ENCODE data around the gene MRPL58. TPM values are rescaled to one million over a fixed set of nuclear protein-coding genes. Genes with fewer than 3 reads are reported as not detected.
A peak's percentile ranks its signal among the peaks of the same experiment; 100 is the strongest.

Gene MRPL58
- total and polyA plus RNA-seq, 10 donors = 16.5 to 60.7 (median 31.7) TPM

DNA sequence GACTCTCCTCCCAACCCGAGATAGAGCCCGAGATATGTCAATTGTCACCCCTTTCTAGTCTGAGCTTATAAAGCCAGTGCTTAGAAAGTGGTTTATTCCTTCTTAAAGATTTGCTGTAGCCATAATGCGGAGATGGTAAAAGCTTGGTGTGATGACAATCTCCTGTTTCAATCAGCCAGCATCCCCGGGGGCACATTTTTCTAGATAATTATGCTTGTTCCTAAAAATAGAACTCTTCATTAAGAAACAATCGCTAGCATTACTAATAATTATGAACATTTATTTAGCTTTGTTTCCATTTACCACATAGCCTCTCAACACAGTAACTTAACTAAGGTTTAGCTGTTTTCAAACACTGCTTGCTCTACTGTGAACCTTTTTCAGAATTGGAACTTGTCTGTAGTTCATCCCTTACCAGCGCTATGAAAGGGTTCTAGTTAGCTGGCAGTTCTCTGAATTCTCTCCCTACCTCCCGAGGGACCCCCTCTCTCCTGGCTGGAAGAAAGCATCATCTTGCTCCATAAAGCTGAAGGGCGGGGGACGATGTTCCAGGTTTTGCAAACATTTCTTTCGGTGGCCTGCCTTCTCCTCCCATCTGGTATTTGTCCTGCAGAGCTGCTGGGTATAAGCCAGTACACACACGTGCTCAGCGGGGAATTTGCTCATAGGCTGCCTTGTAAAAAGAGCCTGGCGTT, 922 bp upstream of the MRPL58 start:
- no peak for DNase-seq
- 68 to 85% (median 83%) methylated on average over 13 of the region's 13 CpGs for WGBS, 5 donors
- TF ChIP-seq, protein P1, sequence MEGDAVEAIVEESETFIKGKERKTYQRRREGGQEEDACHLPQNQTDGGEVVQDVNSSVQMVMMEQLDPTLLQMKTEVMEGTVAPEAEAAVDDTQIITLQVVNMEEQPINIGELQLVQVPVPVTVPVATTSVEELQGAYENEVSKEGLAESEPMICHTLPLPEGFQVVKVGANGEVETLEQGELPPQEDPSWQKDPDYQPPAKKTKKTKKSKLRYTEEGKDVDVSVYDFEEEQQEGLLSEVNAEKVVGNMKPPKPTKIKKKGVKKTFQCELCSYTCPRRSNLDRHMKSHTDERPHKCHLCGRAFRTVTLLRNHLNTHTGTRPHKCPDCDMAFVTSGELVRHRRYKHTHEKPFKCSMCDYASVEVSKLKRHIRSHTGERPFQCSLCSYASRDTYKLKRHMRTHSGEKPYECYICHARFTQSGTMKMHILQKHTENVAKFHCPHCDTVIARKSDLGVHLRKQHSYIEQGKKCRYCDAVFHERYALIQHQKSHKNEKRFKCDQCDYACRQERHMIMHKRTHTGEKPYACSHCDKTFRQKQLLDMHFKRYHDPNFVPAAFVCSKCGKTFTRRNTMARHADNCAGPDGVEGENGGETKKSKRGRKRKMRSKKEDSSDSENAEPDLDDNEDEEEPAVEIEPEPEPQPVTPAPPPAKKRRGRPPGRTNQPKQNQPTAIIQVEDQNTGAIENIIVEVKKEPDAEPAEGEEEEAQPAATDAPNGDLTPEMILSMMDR (IDR thresholded peaks at IDR 0.05 in 8 of 11, conservative IDR thresholded peaks at IDR 0.05 in 3 of 11) = no peak
- TF ChIP-seq POLR2AphosphoS5 (IDR thresholded peaks at IDR 0.05) (no peak), POLR2A (IDR thresholded peaks at IDR 0.05) (no peak)
- H3K9me3 ChIP-seq = no peaks in the 10 kb centered on the region
- no peaks in the 10 kb centered on the region for H3K27me3 ChIP-seq (replicated peaks in 1 of 7)
- H3K36me3 ChIP-seq = peaks cover 0 to 10% (median 2%) of the 10 kb centered on the region in 6 donors
- peaks cover 12 to 41% (median 24%) of the 10 kb centered on the region in 6 donors for H3K4me1 ChIP-seq
- peak overlapping the region in 4 of 8 donors; percentile 73 to 94 (median 82) for H3K4me3 ChIP-seq
- intact Hi-C loops (cut with DNase I; ENCODE audit: low total_unique reads) = no loop called here
- peak overlapping the region in 7 of 8 donors; percentile 72 to 88 (median 87) for H3K27ac ChIP-seq

- H3K36me3 ChIP-seq = peaks cover 0 to 15% (median 4%) of the 10 kb centered on the region in 6 donors
- no peaks in the 10 kb centered on the region for H3K9me3 ChIP-seq
- intact Hi-C loops (cut with DNase I; ENCODE audit: low total_unique reads) = no loop called here
- peaks cover 12 to 43% (median 24%) of the 10 kb centered on the region in 6 donors for H3K4me1 ChIP-seq
- DNase-seq = no peak
- WGBS, 5 donors = 22 to 67% (median 63%) methylated on average over 5 of the region's 5 CpGs
- H3K27ac ChIP-seq = peak overlapping the region; percentile 72 to 88 (median 87)
- H3K27me3 ChIP-seq (replicated peaks in 1 of 7) = no peaks in the 10 kb centered on the region
- TF ChIP-seq POLR2A (IDR thresholded peaks at IDR 0.05) (no peak), POLR2AphosphoS5 (IDR thresholded peaks at IDR 0.05) (no peak)
- TF ChIP-seq, protein P1 (IDR thresholded peaks at IDR 0.05 in 8 of 11, conservative IDR thresholded peaks at IDR 0.05 in 3 of 11) = no peak
- H3K4me3 ChIP-seq = peak overlapping the region; percentile 70 to 95 (median 88)
Measured at GRCh38 chr17:75012096-75012345, 449 bp upstream of the MRPL58 start.

DNA sequence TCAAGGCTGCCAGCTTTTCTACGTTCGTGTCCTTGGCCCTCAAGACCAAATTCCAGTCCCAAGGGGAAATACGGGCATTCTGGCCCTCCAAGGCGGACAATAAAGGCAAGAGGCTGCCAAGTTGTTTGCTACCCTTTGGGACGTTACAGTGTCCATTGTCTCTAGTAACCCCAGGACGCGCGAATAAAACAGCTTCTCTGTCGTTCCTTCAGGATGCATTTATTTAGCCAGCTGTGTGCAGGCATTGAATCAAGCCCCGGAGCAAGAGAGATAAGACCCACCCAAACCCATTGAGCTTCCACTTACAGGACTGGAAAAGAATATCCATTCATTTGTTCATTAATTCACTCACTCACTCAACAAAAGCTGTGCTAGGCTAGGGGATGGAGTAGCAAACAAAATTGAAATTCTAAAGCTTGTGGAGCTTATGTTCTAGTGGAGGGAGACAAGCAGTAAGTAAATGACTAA, 656 bp downstream of the MRPL58 start:
- peak overlapping the region; percentile 70 to 95 (median 88) for H3K4me3 ChIP-seq
- H3K4me1 ChIP-seq = peaks cover 12 to 43% (median 24%) of the 10 kb centered on the region in 6 donors
- H3K36me3 ChIP-seq = peaks cover 0 to 26% (median 13%) of the 10 kb centered on the region in 6 donors
- 0 to 3% (median 1%) methylated on average over 7 to 10 of the region's 10 CpGs for WGBS, 5 donors
- no peak for DNase-seq
- H3K27ac ChIP-seq = peak overlapping the region; percentile 72 to 88 (median 87)
- H3K9me3 ChIP-seq = no peaks in the 10 kb centered on the region
- H3K27me3 ChIP-seq (replicated peaks in 1 of 7) = no peaks in the 10 kb centered on the region
- TF ChIP-seq, protein P1 (IDR thresholded peaks at IDR 0.05 in 8 of 11, conservative IDR thresholded peaks at IDR 0.05 in 3 of 11) = no peak
- TF ChIP-seq POLR2AphosphoS5 (IDR thresholded peaks at IDR 0.05) (no peak), POLR2A (IDR thresholded peaks at IDR 0.05) (no peak)
- intact Hi-C loops (cut with DNase I; ENCODE audit: low total_unique reads) = no loop called here

- Histone ChIP-seq H3K27ac (no peak overlapping the region), H3K4me1 (peaks cover 0 to 19% (median 4%) of the 10 kb centered on the region in 6 donors), H3K9me3 (no peaks in the 10 kb centered on the region), H3K36me3 (peaks cover 0 to 80% (median 56%) of the 10 kb centered on the region in 6 donors), H3K4me3 (no peak overlapping the region), H3K27me3 (replicated peaks in 1 of 7) (no peaks in the 10 kb centered on the region)
- intact Hi-C loops (cut with DNase I; ENCODE audit: low total_unique reads) = no loop called here
- WGBS, 5 donors = 89 to 95% (median 90%) methylated on average over 5 of the region's 5 CpGs
- TF ChIP-seq POLR2AphosphoS5 (IDR thresholded peaks at IDR 0.05) = no peak
- no peak for TF ChIP-seq POLR2A (IDR thresholded peaks at IDR 0.05)
- TF ChIP-seq, protein P1 (IDR thresholded peaks at IDR 0.05 in 8 of 11, conservative IDR thresholded peaks at IDR 0.05 in 3 of 11) = no peak
- no peak for DNase-seq
Measured at GRCh38 chr17:75019146-75019545, 6.7 kb downstream of the MRPL58 start.
